PC-3 (cell line): ENCODE data around the gene NLGN2. TPM values are rescaled to one million over a fixed set of nuclear protein-coding genes. Genes with fewer than 3 reads are reported as not detected.

Experiments
- ATAC-seq: fragments of 200-7000 bp; cut with Tn5 transposase; 2 replicates; pipeline ENCODE4 v1.9.1; 2020; ENCODE audit warnings: mild to moderate bottlenecking, moderate library complexity
- BruUV-seq: library from RNA; stranded (reverse); fragments of 400-500 nt; replicated peaks from 2 replicates; lab custom pipeline; 2021; lab: Mats Ljungman, UMichigan
- CTCF ChIA-PET: fragments of 300-600 bp; sonication (Branson Sonifier 250); formaldehyde crosslinking; loops from one replicate; lab custom pipeline; 2022; ENCODE audit warnings: antibody characterized with exemption; lab: Charles Lee
- POLR2A ChIA-PET: fragments of 300-600 bp; sonication (Branson Sonifier 250); formaldehyde crosslinking; loops from one replicate; lab custom pipeline; 2022; ENCODE audit warnings: antibody characterized with exemption; ENCODE audit not compliant: unreplicated experiment; lab: Charles Lee
- DNase-seq: peaks from one replicate; pipeline ENCODE4 v3.0.0-alpha.2; 2015
- H2AFZ ChIP-seq: fragments of 300-600 bp; sonication (generic); 2 replicates; pipeline ENCODE4 v1.6.0; 2016; ENCODE audit warnings: antibody characterized with exemption, low read length
- H3F3A ChIP-seq: fragments of 300-600 bp; sonication (generic); one replicate; pipeline ENCODE4 v1.6.0; 2017; ENCODE audit warnings: antibody characterized with exemption, low read length, control low read depth, mild to moderate bottlenecking; ENCODE audit not compliant: unreplicated experiment
- H3K27ac ChIP-seq: fragments of 300-600 bp; sonication (generic); 2 replicates; pipeline ENCODE4 v1.5.1; 2016; ENCODE audit warnings: mild to moderate bottlenecking, low read length
- H3K27me3 ChIP-seq: fragments of 300-600 bp; sonication (generic); 2 replicates; pipeline ENCODE4 v1.6.1; 2016; ENCODE audit warnings: low read length, mixed read lengths
- H3K36me3 ChIP-seq: fragments of 300-600 bp; sonication (generic); 2 replicates; pipeline ENCODE4 v1.6.1; 2016; ENCODE audit warnings: low read depth, mixed run types, low read length, mixed read lengths
- H3K4me1 ChIP-seq: fragments of 300-600 bp; sonication (generic); 2 replicates; pipeline ENCODE4 v1.5.1; 2016; ENCODE audit warnings: low read length; ENCODE audit not compliant: insufficient read depth
- H3K4me2 ChIP-seq: fragments of 300-600 bp; sonication (generic); 2 replicates; pipeline ENCODE4 v1.6.0; 2016; ENCODE audit warnings: low read length
- H3K4me3 ChIP-seq: fragments of 300-600 bp; sonication (generic); 2 replicates; pipeline ENCODE4 v1.5.1; 2016; ENCODE audit warnings: mild to moderate bottlenecking, low read length, mixed read lengths
- H3K79me2 ChIP-seq: fragments of 300-600 bp; sonication (generic); 2 replicates; pipeline ENCODE4 v1.6.1; 2017; ENCODE audit warnings: low read length, mixed read lengths
- H3K9ac ChIP-seq: fragments of 300-600 bp; sonication (generic); 2 replicates; pipeline ENCODE4 v1.6.0; 2016; ENCODE audit warnings: mild to moderate bottlenecking, low read length
- H3K9me2 ChIP-seq: fragments of 300-600 bp; sonication (generic); replicated peaks from 2 replicates; pipeline ENCODE4 v1.6.1; 2016; ENCODE audit warnings: mixed run types, low read length, mixed read lengths
- H3K9me3 ChIP-seq: fragments of 300-600 bp; sonication (generic); 2 replicates; pipeline ENCODE4 v1.6.1; 2016; ENCODE audit warnings: low read length, mixed read lengths
- H4K20me1 ChIP-seq: fragments of 300-600 bp; sonication (generic); 2 replicates; pipeline ENCODE4 v1.6.1; 2016; ENCODE audit warnings: low read length, mixed read lengths
- EZH2 ChIP-seq: fragments of 300-600 bp; sonication (generic); IDR thresholded peaks from one replicate; pipeline ENCODE4 v1.6.1; 2017; ENCODE audit warnings: antibody characterized with exemption, mild to moderate bottlenecking, low read length; ENCODE audit not compliant: unreplicated experiment
- EZH2phosphoT487 ChIP-seq: fragments of 300-600 bp; sonication (generic); IDR thresholded peaks from 2 replicates; pipeline ENCODE4 v1.6.1; 2018; ENCODE audit warnings: mild to moderate bottlenecking, antibody characterized with exemption, low read length, borderline replicate concordance
- intact Hi-C: fragments of 100-400 bp; cut with micrococcal nuclease; formaldehyde crosslinking; loops from 2 replicates; pipeline ENCODE4 v1.9.0; 2023
- total RNA-seq: library from RNA; depleted of rRNA; stranded (reverse); fragments of >200 nt; gene quantifications from 2 replicates; pipeline ENCODE4 v1.2.3, GENCODE V29; 2014
- TF ChIP-seq, protein P1 (sequence below): fragments of 300-600 bp; sonication (generic); conservative IDR thresholded peaks from 2 replicates; pipeline ENCODE4 v1.5.1; 2017; ENCODE audit warnings: antibody characterized with exemption, low read depth, mild to moderate bottlenecking, low read length

NLGN2 gene
- total RNA-seq, 1 experiment from 2014 or later: 7.4 TPM

DNA sequence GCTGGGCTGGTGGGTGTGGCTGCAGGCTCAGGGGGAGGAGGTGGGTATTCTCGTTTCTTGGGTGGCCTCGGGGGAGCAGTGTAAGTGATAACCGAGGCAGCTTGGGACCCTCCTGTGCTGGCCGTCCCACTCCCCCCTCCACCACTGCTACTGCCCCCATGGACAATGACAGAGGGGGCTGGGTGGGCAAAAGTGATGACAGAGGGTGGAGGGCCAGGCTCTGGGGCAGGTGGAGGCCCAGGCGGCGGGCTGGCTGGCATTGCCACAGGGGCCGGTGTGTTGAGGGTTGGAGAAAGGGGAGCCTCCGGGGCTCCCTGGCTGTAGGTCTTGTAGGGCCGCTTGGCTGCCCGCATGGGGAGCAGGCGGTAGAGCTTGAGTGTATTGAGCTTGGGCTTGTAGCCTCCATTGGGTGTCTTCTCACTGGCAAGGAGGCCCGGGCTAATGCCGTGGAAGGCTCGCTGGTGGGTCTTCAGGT is 55.8 kb downstream of the NLGN2 start:
- H3K79me2 ChIP-seq: no peaks in the 10 kb centered on the region
- no peaks in the 10 kb centered on the region for H4K20me1 ChIP-seq
- POLR2A ChIA-PET: no interaction called here
- DNase-seq (no peak), ATAC-seq (no peak)
- no peaks in the 10 kb centered on the region; the same call in 1 of the 2 replicates for H3K36me3 ChIP-seq
- H3K4me3 ChIP-seq: no peak overlapping the region
- intact Hi-C loops: no loop called here
- no peak overlapping the region for H3K27ac ChIP-seq
- no peak overlapping the region for H3K9ac ChIP-seq
- no peaks in the 10 kb centered on the region for H3K9me2 ChIP-seq
- TF ChIP-seq, protein P1, sequence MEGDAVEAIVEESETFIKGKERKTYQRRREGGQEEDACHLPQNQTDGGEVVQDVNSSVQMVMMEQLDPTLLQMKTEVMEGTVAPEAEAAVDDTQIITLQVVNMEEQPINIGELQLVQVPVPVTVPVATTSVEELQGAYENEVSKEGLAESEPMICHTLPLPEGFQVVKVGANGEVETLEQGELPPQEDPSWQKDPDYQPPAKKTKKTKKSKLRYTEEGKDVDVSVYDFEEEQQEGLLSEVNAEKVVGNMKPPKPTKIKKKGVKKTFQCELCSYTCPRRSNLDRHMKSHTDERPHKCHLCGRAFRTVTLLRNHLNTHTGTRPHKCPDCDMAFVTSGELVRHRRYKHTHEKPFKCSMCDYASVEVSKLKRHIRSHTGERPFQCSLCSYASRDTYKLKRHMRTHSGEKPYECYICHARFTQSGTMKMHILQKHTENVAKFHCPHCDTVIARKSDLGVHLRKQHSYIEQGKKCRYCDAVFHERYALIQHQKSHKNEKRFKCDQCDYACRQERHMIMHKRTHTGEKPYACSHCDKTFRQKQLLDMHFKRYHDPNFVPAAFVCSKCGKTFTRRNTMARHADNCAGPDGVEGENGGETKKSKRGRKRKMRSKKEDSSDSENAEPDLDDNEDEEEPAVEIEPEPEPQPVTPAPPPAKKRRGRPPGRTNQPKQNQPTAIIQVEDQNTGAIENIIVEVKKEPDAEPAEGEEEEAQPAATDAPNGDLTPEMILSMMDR: no peak
- TF ChIP-seq EZH2phosphoT487 (no peak), EZH2 (no peak)
- CTCF ChIA-PET: no interaction called here
- BruUV-seq: no TSS peak
- H3F3A ChIP-seq: no peaks in the 10 kb centered on the region
- no peak overlapping the region for H2AFZ ChIP-seq
- no peaks in the 10 kb centered on the region for H3K27me3 ChIP-seq
- no peaks in the 10 kb centered on the region for H3K4me1 ChIP-seq
- no peak overlapping the region for H3K4me2 ChIP-seq
- no peaks in the 10 kb centered on the region for H3K9me3 ChIP-seq

DNA sequence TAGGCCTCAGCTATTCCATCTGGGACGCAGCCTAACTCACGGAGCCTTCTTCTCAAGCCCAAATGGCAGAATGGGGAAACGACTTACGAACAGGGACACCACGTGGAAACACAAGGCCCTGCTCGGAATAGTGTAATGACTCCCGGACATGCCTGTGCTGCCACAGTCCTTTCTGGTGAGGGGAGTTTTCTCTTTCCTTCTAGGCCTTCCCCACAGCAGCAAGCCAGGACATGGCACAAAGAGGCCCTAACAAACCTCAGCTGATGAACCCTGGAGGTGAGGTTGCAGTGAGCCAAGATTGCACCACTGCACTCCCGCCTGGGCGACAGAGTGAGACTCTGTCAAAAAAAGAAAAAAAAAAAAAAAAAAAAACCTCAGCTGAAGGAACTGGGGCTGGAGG is 56.4 kb downstream of the NLGN2 start:
- CTCF ChIA-PET: no interaction called here
- Histone ChIP-seq H3K9me3 (no peaks in the 10 kb centered on the region), H3K27me3 (no peaks in the 10 kb centered on the region), H3K4me3 (no peak overlapping the region), H2AFZ (no peak overlapping the region), H3K9ac (no peak overlapping the region), H3K27ac (no peak overlapping the region), H3K4me1 (no peaks in the 10 kb centered on the region), H3K9me2 (no peaks in the 10 kb centered on the region), H3K4me2 (no peak overlapping the region), H3K79me2 (0 out of 2 replicates have a peak, but pooled peaks cover 5% of the 10 kb centered on the region), H3F3A (no peaks in the 10 kb centered on the region), H3K36me3 (no peaks in the 10 kb centered on the region; the same call in 1 of the 2 replicates), H4K20me1 (no peaks in the 10 kb centered on the region)
- BruUV-seq: no TSS peak
- ATAC-seq (no peak), DNase-seq (no peak)
- TF ChIP-seq EZH2phosphoT487 (no peak), EZH2 (no peak)
- TF ChIP-seq, protein P1: no peak
- POLR2A ChIA-PET: no interaction called here
- intact Hi-C loops: no loop called here

DNA sequence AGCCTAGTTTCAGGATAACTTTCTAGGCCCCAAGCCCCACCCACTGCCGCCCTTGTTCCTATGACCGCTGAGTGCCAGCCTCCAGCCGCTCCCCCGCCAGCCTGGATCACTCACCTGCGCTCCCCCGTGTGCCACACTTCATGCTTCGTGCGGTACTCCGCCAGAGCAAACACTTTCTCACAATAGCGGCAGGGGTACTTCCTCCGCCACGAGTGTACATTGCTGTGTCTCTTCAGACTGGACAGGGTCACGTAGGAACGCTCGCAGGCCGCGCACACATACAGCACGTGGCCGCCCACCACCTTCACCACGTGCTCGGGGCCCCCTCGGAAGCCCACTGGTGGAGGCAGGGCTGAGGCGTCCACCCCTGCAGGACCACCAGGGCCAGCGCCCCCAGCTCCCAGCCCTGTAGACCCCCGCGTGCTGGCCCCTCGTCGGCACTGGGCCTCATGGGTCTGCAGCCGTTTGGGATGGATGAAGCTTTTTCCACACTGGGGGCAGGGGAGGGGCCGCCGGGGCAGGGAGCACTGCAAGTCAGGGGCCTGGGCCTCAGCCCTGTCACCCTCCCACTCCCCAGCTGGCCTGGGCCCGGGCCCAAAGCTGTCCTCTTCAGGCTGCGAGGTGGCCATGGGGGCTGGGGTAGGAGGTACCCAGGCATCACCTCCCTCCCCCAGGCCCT is 58.1 kb downstream of the NLGN2 start:
- Histone ChIP-seq H2AFZ (no peak overlapping the region), H3K9me3 (no peaks in the 10 kb centered on the region), H3K4me3 (no peak overlapping the region), H3K4me1 (no peaks in the 10 kb centered on the region), H3K9me2 (no peaks in the 10 kb centered on the region), H3K4me2 (no peak overlapping the region), H3K36me3 (no peaks in the 10 kb centered on the region; the same call in 1 of the 2 replicates), H3K27me3 (no peaks in the 10 kb centered on the region), H3K27ac (no peak overlapping the region), H3F3A (no peaks in the 10 kb centered on the region), H3K9ac (no peak overlapping the region), H3K79me2 (peaks cover 8% of the 10 kb centered on the region; the same call in 1 of the 2 replicates), H4K20me1 (no peaks in the 10 kb centered on the region)
- intact Hi-C loops: no loop called here
- no peak for ATAC-seq
- DNase-seq: no peak
- CTCF ChIA-PET: no interaction called here
- POLR2A ChIA-PET: no interaction called here
- BruUV-seq: no TSS peak
- TF ChIP-seq, protein P1: no peak
- TF ChIP-seq EZH2phosphoT487: no peak
- TF ChIP-seq EZH2: no peak
